Liver (tissue), 9 donors: ENCODE data around the gene STK11. TPM values are rescaled to one million over a fixed set of nuclear protein-coding genes. Genes with fewer than 3 reads are reported as not detected.

Source experiments
- DNase-seq: peaks from one replicate; pipeline ENCODE4 v3.0.0-alpha.2; 2017; ENCODE audit warnings: low spot score
- H3K27ac ChIP-seq, 2 donors: one replicate each; pipeline ENCODE4 v1.7.0; 2013; ENCODE audit warnings: inconsistent platforms in 2 of 2, low read length in 2 of 2, control low read depth in 1 of 2, low read depth in 1 of 2, mild to moderate bottlenecking in 1 of 2
- H3K27me3 ChIP-seq, 4 donors: one replicate each; pipeline versions ENCODE4 v1.6.1 to v1.7.0; 2013; ENCODE audit warnings: low read length in 3 of 4, inconsistent platforms in 1 of 4, mild to moderate bottlenecking in 1 of 4, moderate library complexity in 1 of 4; ENCODE audit not compliant: control insufficient read depth in 4 of 4, insufficient read depth in 4 of 4
- H3K36me3 ChIP-seq, 4 donors: one replicate each; pipeline versions ENCODE4 v1.6.1 to v1.7.0; 2013; ENCODE audit warnings: low read length in 3 of 4, mild to moderate bottlenecking in 3 of 4, low read depth in 1 of 4, moderate library complexity in 1 of 4; ENCODE audit not compliant: control insufficient read depth in 4 of 4, insufficient read depth in 3 of 4
- H3K4me1 ChIP-seq, 4 donors: one replicate each; pipeline versions ENCODE4 v1.6.1 to v1.7.0; 2013; ENCODE audit warnings: low read length in 3 of 4, mild to moderate bottlenecking in 3 of 4, moderate library complexity in 1 of 4; ENCODE audit not compliant: control insufficient read depth in 4 of 4, insufficient read depth in 4 of 4
- H3K4me3 ChIP-seq, 3 donors: one replicate each; pipeline versions ENCODE4 v1.6.1 to v1.7.0; 2013; ENCODE audit warnings: low read length in 3 of 3, control low read depth in 1 of 3, low read depth in 1 of 3, mild to moderate bottlenecking in 1 of 3
- H3K9ac ChIP-seq, 2 donors: one replicate each; pipeline ENCODE4 v1.7.0; 2013; ENCODE audit warnings: low read length in 2 of 2, mild to moderate bottlenecking in 2 of 2, moderate library complexity in 2 of 2, control low read depth in 1 of 2, low read depth in 1 of 2
- H3K9me3 ChIP-seq, 4 donors: one replicate each; pipeline versions ENCODE4 v1.6.1 to v1.7.0; 2013; ENCODE audit warnings: low read length in 3 of 4; ENCODE audit not compliant: control insufficient read depth in 4 of 4
- EGR1 ChIP-seq, 2 donors: IDR thresholded peaks; 2 replicates each; pipeline ENCODE4 v1.6.1; 2016 to 2018; ENCODE audit warnings: antibody characterized with exemption in 2 of 2, low read depth in 2 of 2
- FOXA1 ChIP-seq: IDR thresholded peaks from 2 replicates; pipeline ENCODE4 v1.6.1; 2016; ENCODE audit warnings: antibody characterized with exemption
- FOXA2 ChIP-seq: IDR thresholded peaks from 2 replicates; pipeline ENCODE4 v1.6.1; 2016; ENCODE audit warnings: antibody characterized with exemption
- GABPA ChIP-seq, 2 donors: IDR thresholded peaks in 1 of 2; conservative IDR thresholded peaks in 1 of 2; 2 replicates each; pipeline ENCODE4 v1.6.1; 2016; ENCODE audit warnings: antibody characterized with exemption in 2 of 2, mild to moderate bottlenecking in 1 of 2, moderate library complexity in 1 of 2
- HNF4G ChIP-seq: IDR thresholded peaks from 2 replicates; pipeline ENCODE4 v1.6.1; 2016; ENCODE audit warnings: antibody characterized with exemption
- JUND ChIP-seq, 2 donors: IDR thresholded peaks; 2 replicates each; pipeline ENCODE4 v1.6.1; 2016; ENCODE audit warnings: antibody characterized with exemption in 2 of 2
- NR2F2 ChIP-seq: IDR thresholded peaks from 2 replicates; pipeline ENCODE4 v1.6.1; 2016; ENCODE audit warnings: antibody characterized with exemption
- RAD21 ChIP-seq, 2 donors: IDR thresholded peaks; 2 replicates each; pipeline ENCODE4 v1.6.1; 2016; ENCODE audit warnings: antibody characterized with exemption in 2 of 2, mild to moderate bottlenecking in 2 of 2
- RXRA ChIP-seq, 2 donors: IDR thresholded peaks; 2 replicates each; pipeline ENCODE4 v1.6.1; 2017 to 2018; ENCODE audit warnings: antibody characterized with exemption in 2 of 2, mild to moderate bottlenecking in 1 of 2
- SP1 ChIP-seq: IDR thresholded peaks from 2 replicates; pipeline ENCODE4 v1.6.1; 2018; ENCODE audit warnings: antibody characterized with exemption, mild to moderate bottlenecking
- TAF1 ChIP-seq: conservative IDR thresholded peaks from 2 replicates; pipeline ENCODE4 v1.6.1; 2016; ENCODE audit warnings: antibody characterized with exemption, mild to moderate bottlenecking
- YY1 ChIP-seq: IDR thresholded peaks from 2 replicates; pipeline ENCODE4 v1.6.1; 2016; ENCODE audit warnings: antibody characterized with exemption, mild to moderate bottlenecking
- WGBS: extraction: QIAGEN DNeasy Blood & Tissue Kit; methylation state at CpG from one replicate; pipeline ENCODE4 v1.1.7; 2013; 5-methylcytosine and 5-hydroxymethylcytosine counted together
- polyA plus RNA-seq, 2 donors: library from polyadenylated mRNA; stranded (reverse) in 1 of 2; unstranded in 1 of 2; fragments of 200-250 nt in 1 of 2; fragments of >200 nt in 1 of 2; fragmentation: Nextera tagmentation in 1 of 2; extraction: Ambion mirVana in 1 of 2; gene quantifications; one replicate each; pipeline versions ENCODE4 v1.2.1 to v1.2.3, GENCODE V29; 2013 to 2015
- total RNA-seq, 2 donors: library from RNA; depleted of rRNA; stranded (reverse); fragments of >200 nt; gene quantifications; one replicate each; pipeline ENCODE4 v1.2.3, GENCODE V29; 2014
- TF ChIP-seq, protein P1 (sequence below): IDR thresholded peaks from 2 replicates; pipeline ENCODE4 v1.6.1; 2016; ENCODE audit warnings: antibody characterized with exemption
- TF ChIP-seq, protein P2 (sequence below): fragments of 150-350 bp; IDR thresholded peaks from 2 replicates; pipeline ENCODE4 v1.5.1; 2017; ENCODE audit warnings: improper control_type of control experiment, low read depth, low read length; ENCODE audit not compliant: missing input control
- TF ChIP-seq, protein P3 (sequence below): IDR thresholded peaks from 2 replicates; pipeline ENCODE4 v1.6.1; 2016; ENCODE audit warnings: antibody characterized with exemption
- TF ChIP-seq, protein P4 (sequence below): IDR thresholded peaks from 2 replicates; pipeline ENCODE4 v1.6.1; 2016; ENCODE audit warnings: antibody characterized with exemption
- donor health status: healthy.
- donor health status: healthy.
- donor health status: healthy.
- donor health status: healthy.
- donor health status: healthy.

The STK11 gene
- total and polyA plus RNA-seq, 4 donors, result 3.0 to 126 (median 35.5) TPM

DNA sequence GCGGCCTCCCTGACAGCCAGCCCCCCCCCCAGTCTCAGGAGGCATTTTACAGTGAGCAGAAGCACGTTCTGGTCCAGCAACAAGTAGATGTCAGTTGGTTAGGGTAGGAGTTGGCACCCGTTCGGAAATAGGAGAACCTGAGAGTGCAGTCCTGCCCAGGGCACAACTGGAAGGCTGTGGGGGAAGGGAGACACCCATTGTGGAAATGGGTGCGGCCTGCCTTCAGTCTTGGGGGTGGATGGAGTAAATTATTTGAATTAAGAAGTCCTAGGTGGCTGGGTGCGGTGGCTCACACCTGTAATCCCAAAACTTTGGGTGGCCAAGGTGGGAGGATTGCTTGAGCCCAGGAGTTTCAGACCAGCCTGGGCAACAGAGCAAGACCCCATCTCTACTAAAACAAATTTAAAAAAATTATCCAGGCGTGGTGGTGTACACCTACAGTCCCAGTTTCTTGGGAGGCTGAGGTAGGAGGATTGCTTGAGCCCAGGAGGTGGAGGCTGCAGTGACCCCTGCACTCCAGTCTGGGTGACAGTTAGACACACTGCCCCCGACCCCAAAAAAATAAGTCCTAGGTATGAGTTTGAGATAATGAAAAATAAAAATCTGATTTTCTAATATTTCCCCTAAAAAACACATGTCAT is 64.8 kb downstream of the STK11 start:
- Histone ChIP-seq H3K36me3 (peaks cover 17 to 28% (median 21%) of the 10 kb centered on the region in 4 donors), H3K27ac (peak overlapping the region; percentile 90 to 91), H3K4me1 (peaks cover 45 to 86% (median 74%) of the 10 kb centered on the region in 4 donors), H3K9me3 (no peaks in the 10 kb centered on the region), H3K9ac (peak overlapping the region; percentile 78 to 86), H3K4me3 (peak overlapping the region; percentile 77 to 90 (median 86)), H3K27me3 (no peaks in the 10 kb centered on the region)
- WGBS, result 19% methylated on average over 8 of the region's 8 CpGs
- TF ChIP-seq YY1 (no peak), SP1 (peak; percentile 32), JUND (IDR thresholded peaks at IDR 0.05) (no peak), FOXA2 (no peak), HNF4G (no peak), GABPA (IDR thresholded peaks at IDR 0.05 in 1 of 2, conservative IDR thresholded peaks at IDR 0.05 in 1 of 2) (peak in 1 of 2 donors; percentile 2), RXRA (IDR thresholded peaks at IDR 0.05) (no peak), RAD21 (IDR thresholded peaks at IDR 0.05) (no peak)
- TF ChIP-seq, protein P1, sequence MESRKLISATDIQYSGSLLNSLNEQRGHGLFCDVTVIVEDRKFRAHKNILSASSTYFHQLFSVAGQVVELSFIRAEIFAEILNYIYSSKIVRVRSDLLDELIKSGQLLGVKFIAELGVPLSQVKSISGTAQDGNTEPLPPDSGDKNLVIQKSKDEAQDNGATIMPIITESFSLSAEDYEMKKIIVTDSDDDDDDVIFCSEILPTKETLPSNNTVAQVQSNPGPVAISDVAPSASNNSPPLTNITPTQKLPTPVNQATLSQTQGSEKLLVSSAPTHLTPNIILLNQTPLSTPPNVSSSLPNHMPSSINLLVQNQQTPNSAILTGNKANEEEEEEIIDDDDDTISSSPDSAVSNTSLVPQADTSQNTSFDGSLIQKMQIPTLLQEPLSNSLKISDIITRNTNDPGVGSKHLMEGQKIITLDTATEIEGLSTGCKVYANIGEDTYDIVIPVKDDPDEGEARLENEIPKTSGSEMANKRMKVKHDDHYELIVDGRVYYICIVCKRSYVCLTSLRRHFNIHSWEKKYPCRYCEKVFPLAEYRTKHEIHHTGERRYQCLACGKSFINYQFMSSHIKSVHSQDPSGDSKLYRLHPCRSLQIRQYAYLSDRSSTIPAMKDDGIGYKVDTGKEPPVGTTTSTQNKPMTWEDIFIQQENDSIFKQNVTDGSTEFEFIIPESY, result no peak
- TF ChIP-seq, protein P2, sequence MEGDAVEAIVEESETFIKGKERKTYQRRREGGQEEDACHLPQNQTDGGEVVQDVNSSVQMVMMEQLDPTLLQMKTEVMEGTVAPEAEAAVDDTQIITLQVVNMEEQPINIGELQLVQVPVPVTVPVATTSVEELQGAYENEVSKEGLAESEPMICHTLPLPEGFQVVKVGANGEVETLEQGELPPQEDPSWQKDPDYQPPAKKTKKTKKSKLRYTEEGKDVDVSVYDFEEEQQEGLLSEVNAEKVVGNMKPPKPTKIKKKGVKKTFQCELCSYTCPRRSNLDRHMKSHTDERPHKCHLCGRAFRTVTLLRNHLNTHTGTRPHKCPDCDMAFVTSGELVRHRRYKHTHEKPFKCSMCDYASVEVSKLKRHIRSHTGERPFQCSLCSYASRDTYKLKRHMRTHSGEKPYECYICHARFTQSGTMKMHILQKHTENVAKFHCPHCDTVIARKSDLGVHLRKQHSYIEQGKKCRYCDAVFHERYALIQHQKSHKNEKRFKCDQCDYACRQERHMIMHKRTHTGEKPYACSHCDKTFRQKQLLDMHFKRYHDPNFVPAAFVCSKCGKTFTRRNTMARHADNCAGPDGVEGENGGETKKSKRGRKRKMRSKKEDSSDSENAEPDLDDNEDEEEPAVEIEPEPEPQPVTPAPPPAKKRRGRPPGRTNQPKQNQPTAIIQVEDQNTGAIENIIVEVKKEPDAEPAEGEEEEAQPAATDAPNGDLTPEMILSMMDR, result no peak
- DNase-seq, result no peak

DNA sequence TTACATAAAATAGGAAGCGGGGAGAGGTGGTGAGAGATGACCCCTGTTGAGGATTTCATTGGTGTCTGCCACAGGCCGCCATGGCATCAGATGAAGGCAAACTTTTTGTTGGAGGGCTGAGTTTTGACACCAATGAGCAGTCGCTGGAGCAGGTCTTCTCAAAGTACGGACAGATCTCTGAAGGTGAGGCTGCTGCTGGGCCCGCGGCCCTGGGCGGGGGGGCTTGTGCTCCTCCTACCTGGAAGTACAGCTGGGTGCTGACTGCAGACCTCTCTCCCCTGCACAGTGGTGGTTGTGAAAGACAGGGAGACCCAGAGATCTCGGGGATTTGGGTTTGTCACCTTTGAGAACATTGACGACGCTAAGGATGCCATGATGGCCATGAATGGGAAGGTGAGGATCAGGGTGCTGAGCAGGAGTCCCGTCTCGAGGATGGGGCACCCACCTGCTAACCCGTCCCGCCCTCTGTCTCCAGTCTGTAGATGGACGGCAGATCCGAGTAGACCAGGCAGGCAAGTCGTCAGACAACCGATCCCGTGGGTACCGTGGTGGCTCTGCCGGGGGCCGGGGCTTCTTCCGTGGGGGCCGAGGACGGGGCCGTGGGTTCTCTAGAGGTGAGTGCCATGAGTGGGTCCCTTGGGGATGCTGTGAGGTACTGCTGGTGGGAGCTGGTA is 65.4 kb downstream of the STK11 start:
- peaks cover 41 to 83% (median 71%) of the 10 kb centered on the region in 4 donors for H3K4me1 ChIP-seq
- H3K4me3 ChIP-seq, result peak overlapping the region; percentile 1 to 86 (median 77)
- H3K9ac ChIP-seq, result peak overlapping the region in 1 of 2 donors; percentile 60
- no peaks in the 10 kb centered on the region for H3K9me3 ChIP-seq
- TF ChIP-seq TAF1 (no peak), NR2F2 (no peak), SP1 (no peak), FOXA2 (no peak), YY1 (no peak), EGR1 (IDR thresholded peaks at IDR 0.05; ENCODE audit: low read depth in 2 of 2) (no peak), GABPA (IDR thresholded peaks at IDR 0.05 in 1 of 2, conservative IDR thresholded peaks at IDR 0.05 in 1 of 2) (no peak), JUND (IDR thresholded peaks at IDR 0.05) (no peak), RAD21 (IDR thresholded peaks at IDR 0.05) (no peak), HNF4G (no peak), RXRA (IDR thresholded peaks at IDR 0.05) (no peak), FOXA1 (no peak)
- TF ChIP-seq, protein P3, sequence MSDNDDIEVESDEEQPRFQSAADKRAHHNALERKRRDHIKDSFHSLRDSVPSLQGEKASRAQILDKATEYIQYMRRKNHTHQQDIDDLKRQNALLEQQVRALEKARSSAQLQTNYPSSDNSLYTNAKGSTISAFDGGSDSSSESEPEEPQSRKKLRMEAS, result no peak
- TF ChIP-seq, protein P2, result no peak
- TF ChIP-seq, protein P4, sequence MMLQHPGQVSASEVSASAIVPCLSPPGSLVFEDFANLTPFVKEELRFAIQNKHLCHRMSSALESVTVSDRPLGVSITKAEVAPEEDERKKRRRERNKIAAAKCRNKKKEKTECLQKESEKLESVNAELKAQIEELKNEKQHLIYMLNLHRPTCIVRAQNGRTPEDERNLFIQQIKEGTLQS, result no peak
- TF ChIP-seq, protein P1, result no peak
- no peaks in the 10 kb centered on the region for H3K27me3 ChIP-seq
- 65% methylated on average over 26 of the region's 26 CpGs for WGBS
- H3K27ac ChIP-seq, result peak overlapping the region; percentile 90 to 91
- peaks cover 17 to 28% (median 21%) of the 10 kb centered on the region in 4 donors for H3K36me3 ChIP-seq
- DNase-seq, result no peak
